ENCODE measurements around the gene GPBAR1.
"Not testable (repeated sequence)": the region's sequence is repeated elsewhere in the genome, so short reads cannot be mapped to it uniquely, and the experiment has no call there.

The GPBAR1 gene

DNA sequence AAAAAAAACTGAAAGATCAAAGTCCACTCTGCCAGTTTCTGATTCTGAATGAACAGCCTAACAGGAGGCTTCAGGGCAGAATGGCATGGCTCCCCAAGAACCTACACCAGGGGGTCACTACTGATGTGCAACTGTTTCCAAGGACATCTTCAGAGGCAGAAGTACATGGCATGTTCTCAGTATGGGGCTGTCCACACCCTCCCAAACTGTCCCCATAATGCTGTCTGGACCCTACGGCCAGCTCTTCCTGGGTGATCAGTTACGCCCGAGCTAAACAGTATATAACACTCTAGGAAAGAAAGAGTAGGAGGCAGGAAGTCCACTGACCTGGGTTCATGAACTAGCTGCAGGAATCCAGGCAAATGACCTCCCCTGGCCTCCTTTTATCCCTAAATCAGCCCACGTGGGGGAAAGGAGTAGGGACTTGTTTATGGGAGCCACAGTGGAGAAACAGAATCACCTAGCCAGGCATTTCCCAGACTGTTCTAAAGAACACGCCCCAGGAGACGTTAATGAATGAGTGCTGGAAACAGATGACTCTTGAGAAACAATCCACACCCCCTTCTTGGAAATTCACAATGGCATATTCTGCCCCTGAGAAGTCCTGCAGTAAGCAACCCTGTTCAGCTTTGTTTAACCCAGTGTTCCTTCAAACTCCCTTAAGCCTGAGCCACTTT lies 29.0 kb downstream of the GPBAR1 start:
- DNase-seq: no peak

DNA sequence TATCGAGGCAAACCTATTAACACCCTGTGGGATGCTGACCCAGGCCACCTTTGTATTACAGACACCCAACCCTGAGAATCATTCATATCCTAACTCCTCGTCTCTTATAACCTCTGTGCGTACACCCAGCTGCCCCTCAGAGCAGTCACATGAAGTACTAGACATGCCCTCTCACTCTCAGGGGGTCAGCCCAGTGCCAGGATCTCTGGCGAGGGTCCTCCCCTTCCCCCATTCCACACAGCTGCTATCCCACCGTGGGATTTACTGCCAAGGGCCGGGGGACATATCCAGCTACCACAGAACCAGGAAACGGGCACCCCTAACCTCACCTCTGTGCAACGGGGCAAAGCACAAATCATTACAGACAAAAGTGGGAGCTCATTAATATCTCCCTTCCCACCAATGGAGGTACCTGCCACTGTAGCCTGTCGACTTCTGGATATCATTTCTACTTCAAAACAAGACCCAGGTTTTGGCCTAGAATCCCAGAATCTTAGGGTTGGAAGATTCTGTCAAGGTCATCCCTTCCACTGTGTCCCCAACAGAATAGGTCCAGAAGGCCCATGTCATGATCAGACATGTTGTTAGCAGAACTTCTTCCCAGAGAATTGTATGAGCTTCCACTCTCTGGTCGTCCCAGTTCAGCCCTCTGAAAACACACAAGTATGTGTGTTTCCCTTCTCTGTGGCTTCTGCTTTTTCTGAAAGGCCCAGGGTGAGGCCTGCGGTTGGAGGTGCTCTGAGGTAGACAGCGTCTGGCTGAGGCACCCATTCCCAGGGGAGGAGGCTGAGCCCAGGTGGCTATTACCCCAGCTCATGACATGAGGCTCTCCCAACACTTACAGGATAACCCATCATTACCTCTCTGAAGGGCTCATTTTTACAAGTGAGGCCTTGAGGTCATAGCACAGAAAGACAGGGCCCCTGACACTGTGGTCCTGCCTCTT lies 29.8 kb downstream of the GPBAR1 start:
- DNase-seq: no peak

DNA sequence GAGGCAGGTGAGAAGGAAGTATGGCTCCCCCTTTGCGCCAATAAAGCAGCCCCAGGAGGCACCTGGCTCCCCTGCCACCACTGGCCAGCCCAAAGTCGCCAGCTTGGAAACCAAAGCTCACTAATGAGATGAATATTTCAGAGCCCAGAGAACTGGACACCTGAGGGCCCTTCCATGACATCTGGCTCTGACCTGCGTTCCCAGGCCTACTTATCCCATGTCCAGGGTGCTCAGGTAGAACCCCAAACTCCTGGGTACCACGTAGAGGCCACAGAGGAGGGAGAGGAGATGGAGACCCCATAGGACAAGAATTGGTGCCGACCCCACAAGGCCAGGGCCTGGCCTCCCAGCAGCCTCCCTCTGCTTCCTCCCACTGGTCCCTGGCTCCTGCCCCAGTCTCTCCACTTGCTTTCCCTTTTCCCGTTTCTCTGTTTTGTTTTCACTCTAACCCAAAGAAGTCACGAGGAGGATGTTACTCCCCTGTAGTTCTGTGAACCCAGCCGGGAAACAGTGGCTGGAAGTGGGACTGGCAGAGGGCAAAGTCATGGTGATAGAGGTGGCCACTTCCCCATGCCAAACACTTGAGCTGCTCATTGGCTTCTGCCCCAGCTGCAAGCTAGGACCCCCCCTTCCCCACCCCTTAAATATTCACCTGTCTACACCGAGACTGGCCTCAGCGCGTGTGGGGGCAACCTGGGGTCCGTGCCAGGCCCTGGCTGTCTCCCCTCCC lies 30.7 kb downstream of the GPBAR1 start:
- no peak for DNase-seq

DNA sequence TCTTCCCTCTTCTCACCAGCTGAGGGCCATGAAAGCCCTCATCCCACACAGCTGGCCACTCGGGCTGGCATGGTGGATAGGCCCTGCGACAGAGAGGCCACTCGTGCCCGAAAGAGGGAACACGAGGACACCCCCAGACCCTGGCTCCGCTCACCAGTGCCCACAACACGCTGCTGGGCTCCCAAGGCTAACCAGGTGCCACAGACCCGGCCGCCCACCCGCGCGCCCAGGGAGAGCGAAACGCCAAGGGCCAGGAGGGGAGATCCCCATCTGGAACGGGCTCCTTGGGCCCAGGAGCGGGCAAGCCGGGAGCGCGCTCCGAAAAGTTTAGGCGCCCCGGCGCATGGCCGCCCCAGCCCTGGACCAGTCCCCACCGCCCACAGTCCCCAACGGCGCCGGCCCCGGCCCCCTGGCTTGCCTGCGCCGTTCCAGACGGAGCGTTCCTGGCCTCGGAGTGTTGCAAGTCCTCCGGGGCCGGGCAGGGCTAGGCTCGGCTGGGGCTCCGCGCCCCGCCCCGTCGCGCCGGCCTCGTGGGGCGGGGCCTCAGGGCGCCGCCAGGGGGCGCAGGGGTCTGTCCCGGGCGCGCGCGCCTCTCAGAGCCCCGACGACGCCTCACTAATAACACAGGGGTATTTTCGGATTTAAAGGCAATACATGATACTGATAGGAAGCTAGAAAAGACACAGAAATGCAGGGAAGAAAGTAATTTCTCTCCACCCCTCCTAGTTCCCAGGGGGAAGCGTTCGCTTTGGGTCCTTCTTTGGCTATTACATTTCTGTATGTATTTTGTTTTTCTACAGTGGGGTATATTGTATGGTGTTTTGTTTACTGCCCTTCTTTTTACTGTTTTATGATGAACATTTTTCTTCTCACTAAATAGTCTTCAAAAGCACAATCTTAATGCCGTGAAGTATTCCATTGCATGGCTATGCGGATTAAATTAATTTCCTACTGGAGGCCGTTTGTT lies 31.5 kb downstream of the GPBAR1 start, which contains the start of gene TMBIM1:
TMBIM1 (minus strand) TSS at position 456 of the 967 bp plus-strand sequence. CDS start 10,362 bp downstream, outside the sequence.
- DNase-seq: peak; percentile 23

DNA sequence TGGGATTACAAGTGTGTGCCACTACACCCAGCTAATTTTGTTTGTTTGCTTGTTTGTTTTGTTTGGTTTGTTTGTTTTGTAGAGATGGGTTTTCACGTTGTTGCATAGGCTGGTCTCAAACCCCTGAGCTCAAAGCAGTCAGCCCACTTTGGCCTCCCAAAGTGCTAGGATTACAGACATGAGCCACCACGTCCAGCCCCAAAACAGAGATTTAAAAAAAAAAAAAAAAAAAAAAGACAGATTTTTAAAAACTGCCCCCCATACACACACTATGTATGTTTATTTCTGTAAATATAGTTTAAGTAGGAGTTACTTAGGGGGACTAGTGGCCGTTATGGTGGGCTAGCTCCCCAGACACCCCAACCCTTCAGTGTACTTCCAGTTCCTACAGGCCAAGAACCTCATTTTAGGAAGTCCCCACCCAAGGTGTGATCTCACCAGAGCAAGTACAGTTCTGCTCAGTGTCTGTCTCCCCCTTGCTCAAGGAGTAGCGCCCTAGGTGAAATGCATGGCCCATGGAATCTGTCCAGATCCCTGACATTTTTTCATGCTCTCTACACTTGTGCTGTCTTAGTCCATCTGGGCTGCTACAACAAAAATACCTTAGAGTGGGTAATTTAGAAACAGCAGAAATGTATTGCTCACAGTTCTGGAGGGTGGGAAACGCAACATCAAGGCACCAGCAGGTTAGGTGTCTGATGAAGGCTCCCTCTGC lies 33.1 kb downstream of the GPBAR1 start:
- no peak for DNase-seq

DNA sequence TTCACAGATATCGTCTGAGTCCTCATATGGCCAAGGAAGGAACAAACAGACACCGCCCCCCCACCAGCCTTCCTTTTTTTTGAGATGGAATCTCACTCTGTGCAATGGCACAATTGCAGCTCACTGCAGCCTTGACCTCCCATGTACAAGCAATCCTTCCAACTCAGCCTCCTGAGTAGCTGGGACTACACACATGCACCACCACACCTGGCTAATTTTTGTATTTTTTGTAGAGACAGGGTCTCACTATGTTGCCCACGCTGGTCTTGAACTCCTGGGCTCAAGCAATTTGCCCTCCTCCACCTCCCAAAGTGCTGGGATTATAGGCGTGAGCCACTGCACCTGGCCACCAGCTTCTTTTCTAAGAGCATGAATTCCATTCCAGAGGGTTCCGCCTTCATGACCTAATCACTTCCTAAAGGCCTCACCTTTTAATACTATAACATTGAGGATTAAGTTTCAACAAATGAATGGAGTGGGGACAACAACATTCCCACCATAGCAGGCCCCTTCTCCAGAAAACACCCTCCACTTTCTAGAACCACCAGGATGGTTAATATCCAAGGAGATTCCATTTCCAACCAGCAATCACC lies 33.7 kb downstream of the GPBAR1 start:
- DNase-seq: no peak

DNA sequence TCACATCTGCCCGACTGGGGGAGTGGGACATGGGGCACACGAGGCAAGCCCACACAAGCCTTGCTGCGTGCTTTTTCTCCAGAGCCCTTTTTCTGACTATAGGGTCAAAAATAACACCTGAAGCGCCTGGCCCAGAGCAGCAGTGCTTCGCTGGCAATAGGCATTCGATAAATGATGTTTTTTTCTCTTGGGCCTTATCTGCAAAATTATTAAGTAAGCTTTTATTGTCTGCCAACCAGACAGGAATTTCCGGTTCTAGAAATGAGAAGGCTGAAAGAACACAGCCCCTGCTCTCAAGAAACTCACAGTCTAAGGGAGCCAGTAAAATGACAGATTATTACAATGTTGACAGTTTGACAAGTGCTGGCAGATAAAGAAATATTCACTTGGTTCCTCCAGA lies 34.2 kb downstream of the GPBAR1 start:
- no peak for DNase-seq

DNA sequence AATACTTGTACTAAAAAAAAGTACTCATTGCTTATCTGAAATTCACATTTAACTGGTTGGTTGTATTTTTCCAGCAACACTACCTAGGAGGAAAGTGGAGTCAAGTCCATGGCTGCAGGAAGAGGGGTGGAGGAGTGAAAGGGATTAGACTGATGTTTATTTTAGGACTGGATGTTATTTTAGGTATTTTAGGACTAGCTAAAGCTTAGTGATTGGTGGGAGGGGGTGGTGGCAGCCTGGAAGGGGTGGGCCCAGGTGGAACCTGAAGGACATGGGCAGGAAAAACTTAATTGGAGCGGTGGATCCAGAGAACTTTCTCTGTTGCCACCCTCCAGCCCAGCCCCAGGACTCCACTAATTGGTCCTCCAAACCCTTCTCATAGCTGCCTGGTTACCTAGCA lies 35.4 kb downstream of the GPBAR1 start:
- DNase-seq: no peak

DNA sequence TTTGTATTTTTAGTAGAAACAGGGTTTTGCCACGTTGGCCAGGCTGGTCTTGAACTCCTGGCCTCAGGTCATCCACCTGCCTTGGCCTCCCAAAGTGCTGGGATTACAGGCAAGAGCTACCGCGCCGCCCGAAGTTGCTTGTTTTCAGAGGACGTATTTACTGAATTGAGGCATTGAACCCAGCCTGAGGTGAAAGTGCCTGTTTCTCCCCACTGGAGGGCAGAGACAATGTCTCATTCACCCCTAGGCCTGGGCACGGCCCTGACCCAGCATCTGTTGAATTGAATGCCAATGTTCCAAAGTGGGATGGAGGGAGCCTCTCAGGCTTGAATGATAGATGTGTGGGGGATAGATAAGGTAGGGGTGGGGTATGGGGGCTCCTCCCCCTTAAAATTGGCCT lies 36.0 kb downstream of the GPBAR1 start:
- no peak for DNase-seq

DNA sequence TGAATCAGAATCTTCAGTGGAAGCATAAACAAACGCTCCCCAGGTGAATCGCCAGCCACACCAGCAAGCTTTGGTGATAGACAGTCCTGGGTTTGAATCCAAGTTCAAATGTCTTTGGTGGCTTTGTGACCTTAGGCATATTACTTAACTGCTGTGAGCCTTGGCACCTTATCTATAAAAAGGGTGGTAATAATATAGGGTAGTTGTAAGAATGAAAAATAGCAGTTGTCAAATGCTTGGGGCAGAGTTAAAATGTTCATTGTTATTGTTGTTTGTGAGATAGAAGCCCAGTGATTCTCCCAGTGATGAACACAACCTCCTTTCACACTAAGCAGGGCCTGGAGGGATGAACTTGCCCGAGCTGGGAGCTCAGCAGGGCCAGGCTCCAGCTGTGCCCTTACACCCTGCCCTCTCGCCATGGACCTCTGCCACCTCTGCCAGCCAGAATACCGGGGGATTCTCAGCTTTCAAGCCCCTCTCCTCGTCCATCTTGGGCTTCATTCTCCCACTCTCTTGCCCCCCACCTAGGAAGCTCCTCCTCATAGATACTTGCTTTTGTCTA lies 37.6 kb downstream of the GPBAR1 start:
- DNase-seq: no peak

DNA sequence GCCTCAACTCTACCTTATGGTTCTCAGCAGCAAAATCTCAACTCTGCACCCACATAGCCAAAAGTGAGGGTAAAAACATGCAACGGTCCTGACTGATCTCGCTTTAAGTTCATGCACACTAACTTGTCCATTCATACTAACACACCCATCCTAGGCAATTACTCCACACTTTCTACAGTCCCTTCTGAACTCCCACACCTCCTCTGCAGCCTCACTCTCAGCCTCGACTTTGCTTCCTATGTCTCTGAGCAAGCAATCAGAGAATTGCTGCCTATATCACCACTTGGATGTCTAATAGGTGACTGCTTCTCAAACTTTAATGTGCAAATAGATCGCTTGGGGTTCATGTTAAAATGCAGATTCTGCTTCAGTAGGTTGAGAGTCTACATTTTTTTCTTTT lies 39.3 kb downstream of the GPBAR1 start:
- no peak for DNase-seq

DNA sequence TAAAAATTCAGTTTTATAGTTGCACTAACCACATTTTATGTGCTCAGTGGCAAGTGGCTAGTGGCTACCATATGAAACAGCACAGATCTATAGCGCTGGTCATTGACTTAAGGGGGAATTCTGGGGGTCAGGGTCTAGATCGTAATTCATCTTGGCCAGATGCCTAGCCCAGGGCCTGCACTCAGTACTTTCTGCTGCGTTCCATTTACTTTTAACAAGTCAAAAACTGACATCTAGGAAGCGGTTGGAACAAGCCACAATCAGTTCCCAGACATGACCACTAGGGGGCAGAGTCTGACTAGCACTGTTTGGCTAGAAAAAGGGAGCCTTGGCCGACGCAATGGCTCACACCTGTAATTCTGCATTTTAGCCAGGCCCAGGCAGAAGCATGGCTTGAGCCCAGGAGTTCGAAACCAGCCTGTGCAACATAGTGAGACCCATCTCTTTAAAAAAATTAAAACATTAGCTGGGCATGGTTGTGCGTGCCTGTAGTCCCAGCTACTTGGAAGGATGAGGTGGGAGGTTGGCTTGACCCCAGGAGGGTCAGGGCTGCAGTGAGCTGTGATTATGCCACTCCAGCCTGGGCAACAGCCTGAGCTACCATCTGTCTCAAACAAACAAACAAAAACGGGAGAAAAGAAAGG lies 40.5 kb downstream of the GPBAR1 start:
- peak; percentile 91 for DNase-seq

DNA sequence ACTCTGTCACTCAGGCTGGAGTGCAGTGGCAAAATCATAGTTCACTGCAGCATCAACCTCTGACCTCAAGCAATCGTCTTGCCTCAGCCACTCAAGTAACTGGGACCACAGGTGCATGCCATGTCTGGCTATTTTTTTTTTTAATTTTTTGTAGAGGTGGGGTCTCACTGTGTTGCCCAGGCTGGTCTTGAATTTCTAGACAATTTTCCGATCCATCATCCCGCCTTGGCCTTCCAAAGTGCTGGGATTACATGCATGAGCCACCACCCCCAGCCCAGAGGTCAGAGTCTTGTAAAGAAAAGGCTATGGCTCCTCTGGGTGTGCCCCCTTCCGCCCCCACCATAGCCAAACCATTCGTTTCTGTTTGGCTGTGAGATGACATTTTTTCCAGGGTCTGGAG lies 44.6 kb downstream of the GPBAR1 start:
- no peak for DNase-seq

DNA sequence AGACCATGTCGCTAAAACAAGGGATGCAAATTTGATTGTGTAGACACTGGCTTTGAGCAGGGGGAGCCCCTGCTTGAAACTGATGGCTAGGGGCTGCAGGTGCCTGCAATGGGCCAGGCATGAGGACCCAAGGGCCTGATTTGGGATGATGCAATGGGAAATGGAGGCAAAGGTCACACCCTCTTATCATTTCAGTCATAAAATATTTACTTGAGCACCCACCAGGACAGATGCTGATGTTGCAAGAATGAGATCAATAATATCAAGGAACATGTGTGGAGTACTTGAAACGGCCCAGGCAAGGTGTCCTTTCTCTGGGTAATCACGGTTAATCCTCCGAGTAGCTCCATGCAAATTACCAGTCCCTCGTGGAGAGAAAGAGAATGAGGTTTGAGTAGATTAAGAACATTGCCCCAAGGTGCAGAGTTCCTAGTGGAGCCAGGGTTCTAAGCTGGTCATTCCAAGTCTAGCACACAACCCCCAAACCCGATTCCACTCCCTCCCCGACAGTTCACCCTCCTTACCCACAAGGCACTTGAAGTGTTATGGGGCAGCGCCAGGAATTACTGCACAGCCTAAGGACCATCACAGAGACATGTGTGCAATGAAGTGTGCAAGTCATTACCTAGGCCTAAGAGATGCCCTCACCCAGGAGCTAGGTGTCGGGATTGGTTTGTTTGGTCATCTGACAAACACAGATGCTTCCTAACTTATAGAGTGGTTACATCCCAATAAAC lies 45.5 kb downstream of the GPBAR1 start:
- no peak for DNase-seq

DNA sequence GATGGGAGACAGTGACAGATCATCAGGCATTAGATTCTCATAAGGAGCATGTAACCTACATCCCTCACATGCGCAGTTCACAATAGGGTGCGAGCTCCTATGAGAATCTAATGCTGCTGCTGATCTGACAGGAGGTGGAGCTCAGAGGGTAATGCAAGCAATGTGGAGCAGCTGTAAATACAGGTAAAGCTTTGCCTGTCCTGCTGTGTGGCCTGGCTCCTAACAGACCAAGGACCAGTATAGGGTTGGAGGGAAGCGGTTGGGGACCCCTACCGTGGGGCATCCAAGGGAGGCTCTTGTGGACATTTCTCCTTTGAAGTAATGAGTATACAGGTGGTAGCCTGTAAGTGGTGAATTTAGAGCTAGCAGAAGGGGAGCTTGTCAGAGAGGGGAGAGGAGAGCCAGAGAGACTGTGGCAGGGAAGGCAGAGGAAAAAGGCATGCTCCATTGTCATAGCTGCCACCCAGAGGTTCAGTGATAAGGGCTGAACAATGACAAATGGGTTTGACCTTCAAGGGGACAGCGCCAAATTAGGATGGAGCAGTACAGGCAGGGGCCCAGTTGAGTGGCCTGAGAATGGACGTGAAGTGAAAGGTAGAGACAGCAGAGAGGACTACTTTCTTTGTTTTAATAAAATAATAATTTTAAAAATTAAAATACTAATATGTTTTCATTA lies 46.7 kb downstream of the GPBAR1 start:
- no peak for DNase-seq

DNA sequence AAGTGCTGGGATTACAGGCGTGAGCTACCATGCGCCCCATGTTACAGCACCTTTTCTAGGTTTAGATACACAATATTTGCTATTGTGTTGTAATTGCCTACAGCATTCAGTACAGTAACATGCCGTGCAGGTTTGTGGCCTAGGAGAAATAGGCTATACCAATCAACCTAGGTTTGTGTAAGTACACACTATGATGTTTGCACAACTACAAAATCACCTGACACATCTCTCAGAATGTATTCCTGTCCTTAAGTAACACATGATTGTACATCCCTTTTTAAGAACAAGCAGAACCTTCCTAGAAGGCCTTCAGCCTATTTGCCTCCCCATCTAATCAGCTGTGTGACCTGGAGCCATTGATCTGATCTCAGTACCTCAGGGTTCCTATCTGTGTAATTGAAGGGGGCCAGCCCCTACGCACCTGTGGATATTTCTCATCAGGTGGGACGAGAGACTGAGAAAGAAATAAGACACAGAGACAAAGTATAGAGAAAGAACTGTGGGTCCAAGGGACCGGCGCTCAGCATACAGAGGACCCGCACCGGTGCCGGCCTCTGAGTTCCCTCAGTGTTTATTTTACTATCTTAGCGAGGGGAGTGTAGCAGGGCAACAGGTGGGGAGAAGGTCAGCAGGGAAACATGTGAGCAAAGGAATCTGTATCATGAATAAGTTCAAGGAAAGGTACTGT lies 50.2 kb downstream of the GPBAR1 start:
- no peak for DNase-seq

DNA sequence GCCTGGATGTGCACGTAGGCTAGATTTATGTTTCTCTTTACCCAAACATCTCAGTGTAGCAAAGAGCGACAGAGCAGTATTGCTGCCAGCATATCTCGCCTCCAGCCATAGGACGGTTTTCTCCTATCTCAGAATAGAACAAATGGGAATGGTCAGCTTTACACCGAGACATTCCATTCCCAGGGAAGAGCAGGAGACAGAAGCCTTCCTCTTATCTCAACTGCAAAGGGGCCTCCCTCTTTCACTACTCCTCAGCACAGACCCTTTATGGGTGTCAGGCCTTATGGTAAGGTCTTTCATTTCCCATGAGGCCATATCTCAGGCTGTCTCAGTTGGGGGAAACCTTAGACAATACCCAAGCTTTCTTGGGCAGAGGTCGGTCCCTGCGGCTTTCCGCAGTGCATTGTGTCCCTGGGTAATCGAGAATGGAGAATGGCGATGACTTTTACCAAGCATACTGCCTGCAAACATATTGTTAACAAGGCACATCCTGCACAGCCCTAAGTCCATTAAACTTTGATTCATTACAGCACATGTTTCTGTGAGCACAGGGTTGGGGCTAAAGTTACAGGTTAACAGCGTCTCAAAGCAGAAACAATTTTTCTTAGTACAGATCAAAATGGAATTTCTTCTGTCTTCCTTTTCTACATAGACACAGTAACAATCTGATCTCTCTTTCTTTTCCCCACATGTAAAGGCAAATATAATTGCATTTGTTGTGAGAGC lies 50.9 kb downstream of the GPBAR1 start:
- DNase-seq: not testable (repeated sequence)

Measured in NCI-H2029 (cell line).